NCI-H510A treated with DMSO at 0.1 percent for 48 hours (cell line): ENCODE results near the gene VRTN.
"Not testable (repeated sequence)": the region's sequence is repeated elsewhere in the genome, so short reads cannot be mapped to it uniquely, and the experiment has no call there.

Experiments used
- DNase-seq: peaks from one replicate; lab custom pipeline; 2025; lab: John Stamatoyannopoulos, UW

The VRTN gene

GRCh38 chr14:74348241-74348734, at the start of gene VRTN:
Gene VRTN (plus strand): TSS chr14:74348471. CDS start chr14:74356784, 8,313 bp downstream.
- DNase-seq, result no peak

- DNase-seq, result no peak
These were observed 49.2 kb upstream of the VRTN start for GRCh38 chr14:74299061-74299545.

GRCh38 chr14:74301594-74302151, 46.6 kb upstream of the VRTN start:
- no peak for DNase-seq

- peak; percentile 37 for DNase-seq
These were observed 46.1 kb upstream of the VRTN start for GRCh38 chr14:74302152-74302628.

- DNase-seq, result peak; percentile 91
These were observed 45.4 kb upstream of the VRTN start, which contains the start of gene ABCD4 for GRCh38 chr14:74302634-74303569. Gene ABCD4 (minus strand): TSS chr14:74302934. CDS start chr14:74302912, 22 bp downstream.

- DNase-seq, result no peak
These were observed 39.6 kb upstream of the VRTN start for GRCh38 chr14:74308695-74309094.

- DNase-seq, result no peak
These were observed 38.9 kb upstream of the VRTN start for GRCh38 chr14:74309125-74310022.

- DNase-seq, result no peak
These were observed 36.1 kb upstream of the VRTN start for GRCh38 chr14:74312161-74312560.

- DNase-seq, result no peak
These were observed 34.7 kb upstream of the VRTN start for GRCh38 chr14:74313601-74314000.

GRCh38 chr14:74314576-74314975, 33.7 kb upstream of the VRTN start:
- no peak for DNase-seq

GRCh38 chr14:74324931-74325361, 23.3 kb upstream of the VRTN start:
- DNase-seq, result no peak

- DNase-seq, result no peak
These were observed 22.8 kb upstream of the VRTN start for GRCh38 chr14:74325446-74325845.

- DNase-seq, result no peak
These were observed 21.7 kb upstream of the VRTN start for GRCh38 chr14:74326369-74327152.

GRCh38 chr14:74329950-74330552, 18.2 kb upstream of the VRTN start:
- DNase-seq, result not testable (repeated sequence)

GRCh38 chr14:74333909-74334308, 14.4 kb upstream of the VRTN start:
- no peak for DNase-seq

GRCh38 chr14:74346341-74346740, 1.9 kb upstream of the VRTN start:
- DNase-seq, result no peak

- no peak for DNase-seq
These were observed 1.0 kb upstream of the VRTN start for GRCh38 chr14:74347097-74347794.

- no peak for DNase-seq
These were observed 523 bp upstream of the VRTN start for GRCh38 chr14:74347795-74348100.

- no peak for DNase-seq
These were observed 628 bp downstream of the VRTN start for GRCh38 chr14:74348735-74349463.
